Measurements from ENCODE around the gene TSEN2.
"Not testable (repeated sequence)": the region's sequence is repeated elsewhere in the genome, so short reads cannot be mapped to it uniquely, and the experiment has no call there.

Gene TSEN2

DNA sequence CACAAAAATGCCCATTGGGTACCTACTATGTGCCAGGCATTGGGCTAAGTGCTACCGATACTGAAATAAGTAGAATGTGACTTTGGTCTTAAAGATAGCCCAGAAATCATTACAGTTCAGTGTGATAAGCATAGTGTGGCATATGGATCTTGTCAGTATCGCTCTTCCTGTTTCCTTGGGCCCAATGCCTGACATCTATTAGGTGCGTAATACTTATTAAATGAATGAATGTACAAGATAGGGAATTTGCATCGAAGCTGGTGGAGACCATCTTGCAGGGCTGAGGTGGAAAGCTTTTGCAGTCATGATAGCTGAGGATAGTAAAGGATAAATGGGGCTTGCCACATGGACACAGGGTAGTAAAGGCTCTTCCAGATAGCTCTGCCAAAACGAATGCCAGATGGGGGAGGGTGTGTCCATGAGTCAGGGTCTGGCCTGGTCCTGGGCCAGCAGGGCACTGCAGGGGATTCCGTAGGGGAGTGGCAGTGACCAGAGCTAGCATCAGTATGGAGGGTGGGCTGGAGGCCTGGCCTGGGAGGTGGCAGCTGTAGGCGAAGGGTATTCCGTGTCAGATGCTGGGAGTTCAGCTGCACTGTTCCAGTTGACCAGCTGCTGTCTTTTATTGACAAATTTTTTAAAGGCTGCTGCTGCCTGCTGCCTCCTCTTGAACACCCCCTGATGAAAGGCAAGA, 23.5 kb downstream of the TSEN2 start:
- DNase-seq = no peak

- DNase-seq = no peak
Observed at GRCh38 chr3:12508291-12508700, 24.0 kb downstream of the TSEN2 start.

DNA sequence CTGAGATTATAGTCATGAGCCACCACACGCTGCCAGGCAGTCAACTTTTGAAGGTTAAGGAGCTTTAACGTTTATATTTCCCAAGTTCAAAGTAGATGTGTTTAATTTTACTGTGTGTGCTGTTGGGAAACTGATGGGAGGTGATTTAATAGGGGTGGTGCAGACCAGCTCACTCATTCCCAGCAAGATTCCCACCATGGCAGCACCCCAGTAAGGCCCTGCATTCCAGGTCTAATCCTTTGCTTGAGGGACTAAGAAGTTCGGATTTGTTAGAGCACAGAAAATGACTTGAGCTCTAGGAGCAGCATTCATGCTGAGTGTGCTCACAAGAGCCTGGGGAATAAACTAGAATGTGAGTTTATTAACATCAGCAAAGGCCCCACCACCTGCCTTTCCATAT, 25.2 kb downstream of the TSEN2 start:
- DNase-seq = no peak

- no peak for DNase-seq
Observed at GRCh38 chr3:12512534-12513118, 28.3 kb downstream of the TSEN2 start.

GRCh38 chr3:12513694-12514446, 29.6 kb downstream of the TSEN2 start:
- no peak for DNase-seq

- no peak for DNase-seq
Observed at GRCh38 chr3:12515631-12516030, 31.4 kb downstream of the TSEN2 start.

DNA sequence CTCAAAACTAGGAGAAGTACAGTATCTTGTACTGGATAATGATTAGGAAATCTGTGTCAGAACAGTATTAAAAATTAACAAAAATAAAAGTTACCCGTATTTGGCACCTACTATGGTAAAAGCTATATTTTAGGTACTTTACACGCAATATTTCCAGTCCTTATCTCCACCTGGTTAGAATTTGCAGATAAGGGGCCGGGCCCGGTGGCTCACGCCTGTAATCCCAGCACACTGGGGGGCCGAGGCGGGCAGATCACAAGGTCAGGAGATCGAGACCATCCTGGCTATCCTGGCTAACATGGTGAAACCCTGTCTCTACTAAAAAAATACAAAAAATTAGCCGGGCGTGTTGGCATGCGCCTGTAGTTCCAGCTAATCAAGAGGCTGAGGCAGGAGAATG, 32.6 kb downstream of the TSEN2 start:
- DNase-seq = no peak

DNA sequence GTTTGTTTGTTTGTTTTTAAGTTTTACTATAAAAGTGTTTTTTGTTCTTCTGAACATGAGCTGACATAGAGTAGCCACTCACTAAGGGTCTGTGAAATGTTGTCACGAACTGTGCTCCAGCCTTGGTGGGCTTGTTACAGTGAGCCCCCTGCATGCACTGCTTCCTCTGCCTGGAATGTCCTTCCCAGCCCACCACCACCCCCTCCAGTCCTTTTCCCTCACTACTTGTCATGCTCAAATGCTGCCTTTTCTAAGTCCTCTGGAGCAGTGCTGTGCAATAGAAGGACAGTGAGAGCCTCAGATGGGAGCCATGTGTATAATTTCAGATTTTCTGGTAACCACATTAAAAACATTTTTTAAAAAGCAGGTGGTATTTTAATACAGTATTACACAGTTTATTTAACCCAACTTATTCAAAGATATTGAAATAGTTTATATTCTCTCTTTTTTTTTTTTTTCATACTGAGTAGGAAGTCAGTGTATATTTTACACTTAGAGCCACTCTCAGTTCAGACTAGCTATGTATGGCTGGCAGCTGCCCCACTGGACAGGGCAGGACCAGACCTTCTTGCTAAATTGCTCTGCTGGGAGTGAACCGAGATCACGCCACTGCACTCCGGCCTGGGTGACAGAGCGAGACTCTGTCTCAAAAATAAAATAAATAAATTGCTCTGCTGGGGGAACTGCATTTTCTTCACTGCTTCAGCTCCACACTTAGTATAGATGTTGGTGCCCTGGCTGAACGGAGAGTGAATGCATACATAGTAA, 34.2 kb downstream of the TSEN2 start:
- no peak for DNase-seq

DNA sequence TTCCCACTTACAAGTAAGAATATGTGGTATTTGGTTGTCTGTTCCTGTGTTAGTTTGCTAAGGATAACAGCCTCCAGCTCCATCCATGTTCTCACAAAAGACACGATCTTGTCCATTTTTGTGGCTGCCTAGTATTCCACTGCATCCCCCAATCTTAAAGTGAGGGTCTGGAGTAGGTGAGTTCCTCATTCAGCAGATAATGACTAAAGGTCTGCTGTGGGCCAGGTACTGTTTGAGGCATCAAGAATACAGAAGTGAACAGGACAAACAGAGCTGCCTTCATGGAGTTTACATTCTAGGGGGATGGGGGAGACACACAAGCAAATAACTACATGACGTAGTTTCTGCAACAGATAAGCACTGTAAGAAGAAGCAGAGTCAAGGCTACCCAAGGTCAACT, 36.7 kb downstream of the TSEN2 start:
- no peak for DNase-seq

DNA sequence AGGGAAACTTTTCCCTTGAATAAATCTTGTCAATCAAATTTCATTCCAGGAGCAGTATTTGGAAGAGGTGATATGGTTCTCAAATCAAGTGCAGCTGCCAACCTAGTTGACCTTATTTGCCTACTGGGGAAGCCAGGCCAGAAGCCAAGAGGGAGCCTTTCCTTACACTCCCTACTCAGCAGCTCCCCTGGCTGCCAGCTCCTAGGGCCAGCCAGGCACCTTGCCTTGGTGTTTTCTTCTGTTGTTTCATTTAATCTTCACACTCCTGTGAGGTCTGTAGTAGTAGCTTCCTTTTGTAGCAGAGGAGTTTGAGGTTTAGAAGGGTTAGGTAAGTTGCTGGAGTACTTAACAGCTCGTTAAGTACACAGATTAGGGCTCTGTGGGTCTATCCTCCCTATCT, 38.4 kb downstream of the TSEN2 start:
- DNase-seq = no peak

DNA sequence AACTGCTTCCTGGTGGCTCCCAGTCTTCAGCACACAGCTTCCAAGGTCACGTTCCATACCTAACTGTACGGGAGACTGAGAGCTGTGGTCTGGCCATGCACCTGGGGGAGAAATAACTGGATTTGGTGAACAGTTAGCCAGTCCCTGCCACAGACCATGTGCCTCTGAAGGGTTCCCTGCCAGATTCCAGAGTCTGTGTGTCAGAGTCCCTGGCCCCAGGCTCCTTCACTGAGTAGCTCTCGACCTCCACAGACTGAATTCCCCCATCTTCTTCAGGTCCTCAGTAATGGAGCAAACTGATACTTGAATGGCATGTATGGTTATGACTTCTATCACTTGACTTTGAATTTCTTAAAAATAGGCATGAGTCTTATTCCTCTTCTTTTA, 43.5 kb downstream of the TSEN2 start:
- no peak for DNase-seq

DNA sequence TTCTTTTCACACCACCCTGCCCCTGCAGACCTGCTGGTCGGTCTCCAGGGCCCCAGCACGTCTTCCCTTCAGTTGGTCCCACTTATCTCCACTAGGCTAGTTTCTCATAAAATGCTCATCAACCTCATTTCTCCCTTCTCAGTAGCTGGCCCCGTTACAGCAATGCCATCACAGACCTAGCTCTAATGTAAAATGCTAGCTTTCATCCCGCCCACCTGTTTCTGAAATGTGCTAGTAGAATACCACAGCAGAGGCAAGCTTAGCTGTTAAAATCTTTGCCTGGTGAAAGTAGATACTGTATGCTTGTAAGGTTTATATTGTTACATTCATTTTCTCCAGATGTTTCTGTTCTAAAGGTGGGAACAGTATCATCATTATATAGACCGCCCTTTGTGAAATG, 47.9 kb downstream of the TSEN2 start:
- no peak for DNase-seq

DNA sequence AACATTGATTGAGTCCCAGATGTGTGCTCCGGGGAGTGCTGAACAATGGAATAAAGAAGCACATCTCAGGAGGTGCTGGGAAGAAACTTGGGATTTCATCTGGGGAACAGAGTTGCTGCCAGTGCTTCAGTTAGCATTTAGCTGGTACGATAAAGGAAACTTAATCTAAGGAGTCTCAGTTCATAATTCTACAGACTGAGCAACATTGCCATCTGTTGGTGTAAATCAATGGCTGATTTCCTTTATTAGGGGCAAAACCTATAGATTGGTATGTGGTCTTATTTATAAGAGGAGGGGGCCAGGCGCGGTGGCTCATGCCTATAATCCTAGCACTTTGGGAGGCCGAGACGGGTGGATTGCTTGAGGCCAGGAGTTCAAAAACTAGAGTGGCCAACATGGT, 52.1 kb downstream of the TSEN2 start:
- no peak for DNase-seq

DNA sequence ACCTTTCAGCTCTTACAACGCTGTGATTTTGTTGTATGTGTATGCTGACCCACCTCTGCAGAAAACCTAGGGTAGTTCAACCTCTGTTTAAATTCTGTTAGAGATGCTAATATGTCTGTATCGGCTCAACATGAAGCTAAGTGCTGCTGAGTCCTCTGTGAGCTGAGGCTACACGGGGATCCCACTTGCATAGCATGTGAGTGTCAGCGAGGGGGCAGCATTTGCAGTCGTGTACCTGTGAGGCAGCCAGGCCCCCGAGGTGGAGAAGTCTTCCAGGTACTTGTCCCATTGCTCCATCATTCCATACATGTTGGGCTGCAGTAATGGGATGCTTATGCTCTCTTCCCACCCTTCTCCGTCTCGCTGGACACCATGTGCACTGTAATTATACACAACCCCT, 57.3 kb downstream of the TSEN2 start:
- DNase-seq = no peak

DNA sequence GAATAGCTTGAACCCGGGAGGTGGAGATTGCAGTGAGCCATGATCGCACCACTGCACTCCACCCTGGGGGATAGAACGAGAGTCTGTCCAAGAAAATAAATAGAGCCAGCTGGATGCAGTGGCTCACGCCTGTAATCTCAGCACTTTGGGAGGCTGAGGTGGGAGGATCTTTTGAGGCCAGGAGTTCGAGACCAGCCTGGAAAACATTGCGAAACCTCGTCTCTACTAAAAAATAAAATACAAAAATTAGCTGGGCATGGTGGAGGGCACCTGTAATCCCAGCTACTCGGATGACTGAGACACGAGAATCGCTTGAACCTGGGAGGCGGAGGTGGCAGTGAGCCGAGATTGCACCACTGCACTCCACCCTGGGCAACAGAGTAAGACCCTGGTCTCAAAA, 59.2 kb downstream of the TSEN2 start:
- DNase-seq = not testable (repeated sequence)

DNA sequence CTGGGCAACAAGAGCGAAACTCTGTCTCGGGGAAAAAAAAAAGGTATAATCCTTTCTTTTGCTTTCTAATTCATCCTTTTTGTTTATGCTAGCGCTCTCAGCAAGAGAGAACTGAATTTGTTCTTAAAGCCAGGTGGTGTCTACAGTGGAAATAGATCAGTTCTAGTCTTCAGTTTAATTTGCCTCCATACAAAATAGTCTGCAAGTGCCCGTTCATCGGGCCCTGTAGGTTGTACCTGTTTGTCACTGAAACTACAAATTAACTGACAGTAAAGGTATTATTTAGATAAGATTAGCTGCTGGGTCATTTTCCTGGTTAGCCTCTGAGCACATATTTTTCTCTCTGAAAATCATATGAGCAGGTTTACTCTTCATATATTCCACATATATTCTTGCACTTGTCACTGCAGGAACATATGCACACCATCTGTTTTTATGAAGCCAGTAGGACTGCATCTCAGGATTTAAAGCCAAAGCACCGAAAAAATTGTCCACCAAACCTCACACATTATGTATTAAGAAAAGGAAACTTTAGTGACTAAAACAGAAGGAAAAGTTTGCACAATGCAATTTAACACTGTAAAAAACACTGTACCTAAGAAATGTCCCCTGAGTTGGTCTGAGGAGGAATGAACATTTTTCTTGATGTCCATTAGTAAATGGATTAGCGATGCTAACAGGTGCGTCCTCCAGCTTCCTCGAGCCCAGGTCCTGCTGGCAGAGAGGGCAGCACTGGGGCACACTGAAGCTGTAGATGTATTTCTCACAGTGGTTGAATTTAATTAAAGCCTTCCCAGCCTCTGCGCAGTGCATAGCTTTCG, 60.6 kb downstream of the TSEN2 start:
- DNase-seq = no peak

DNA sequence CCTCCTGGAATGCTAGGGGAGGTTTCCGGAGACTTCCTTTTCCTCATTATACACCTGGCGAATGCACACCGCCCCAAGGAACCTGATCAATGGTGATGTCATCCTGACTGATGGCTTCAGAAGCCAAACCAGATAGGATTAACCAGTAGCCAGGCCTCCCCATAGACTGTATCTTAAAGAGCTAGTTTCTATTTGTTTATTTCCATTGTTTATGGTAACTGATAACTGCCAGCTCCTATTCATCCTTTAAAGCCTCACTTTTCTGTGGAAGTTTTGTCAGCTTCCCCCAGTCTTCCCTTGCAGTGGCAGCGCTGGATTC, 61.2 kb downstream of the TSEN2 start, which contains the start of gene MKRN2OS:
MKRN2OS (minus strand) TSS at position 27 of the 319 bp plus-strand sequence. CDS start 35 bp downstream, outside the sequence.
- DNase-seq = no peak

DNA sequence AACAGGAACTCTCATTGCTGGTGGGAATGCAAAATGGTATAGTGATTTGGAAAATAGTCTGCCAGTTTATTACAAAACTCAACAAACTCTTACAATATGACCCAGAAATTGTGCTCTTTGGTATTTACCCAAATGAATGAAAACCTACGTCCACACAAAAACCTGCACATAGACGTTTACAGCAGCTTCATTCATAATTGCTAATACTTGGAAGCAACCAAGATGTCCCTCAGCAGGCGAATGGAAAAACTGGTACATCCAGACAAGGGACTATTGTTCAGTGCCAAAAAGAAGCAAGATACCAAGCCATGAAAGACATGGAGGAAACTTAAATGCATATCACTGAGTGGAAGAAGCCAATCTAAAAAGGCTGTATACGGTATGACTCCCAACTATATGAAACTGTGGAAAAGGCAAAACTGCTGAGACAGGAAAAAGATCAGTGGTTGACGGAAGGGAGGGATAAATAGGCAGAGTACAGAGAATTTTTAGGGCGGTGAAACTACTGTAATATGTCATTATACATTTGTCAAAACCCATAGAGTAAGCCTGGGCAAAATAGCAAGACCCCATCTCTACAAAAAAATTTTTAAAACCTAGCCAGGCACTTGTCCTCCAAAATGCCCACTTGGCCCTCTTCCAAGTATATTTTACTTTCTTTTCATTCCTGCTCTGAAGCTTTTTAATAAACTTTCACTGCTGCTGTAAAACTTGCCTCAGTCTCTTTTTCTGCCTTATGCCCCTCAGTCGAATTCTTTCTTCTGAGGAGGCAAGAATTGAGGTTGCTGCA, 65.9 kb downstream of the TSEN2 start:
- no peak for DNase-seq

- peak in 2 of 3 donors; percentile 15 to 43 for DNase-seq
Observed at GRCh38 chr3:12553921-12554391, 69.7 kb downstream of the TSEN2 start.

DNA sequence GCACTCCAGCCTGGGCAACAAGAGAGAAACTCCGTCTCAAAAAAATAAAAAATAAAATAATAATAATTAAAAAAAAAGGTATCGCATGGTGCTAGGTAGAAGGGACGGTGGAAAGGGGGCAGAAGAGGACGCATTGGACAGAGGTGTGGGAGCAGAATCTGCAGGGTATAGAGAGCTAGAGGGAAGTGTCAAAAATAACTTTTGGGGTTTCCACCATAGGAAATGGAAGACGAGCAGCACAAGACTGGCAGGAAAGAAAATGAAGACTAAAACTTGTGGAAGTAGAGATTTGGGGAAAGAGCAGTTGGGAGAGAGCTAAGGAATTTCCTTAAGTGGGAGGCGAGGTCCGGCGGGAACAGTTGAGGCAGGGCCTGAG, 72.0 kb downstream of the TSEN2 start:
- peak in 2 of 3 donors; percentile 34 to 45 for DNase-seq

- peak; percentile 88 to 96 (median 93) for DNase-seq
Observed at GRCh38 chr3:12556690-12557472, 72.6 kb downstream of the TSEN2 start, which contains the start of gene MKRN2. MKRN2 (plus strand) TSS chr3:12557087; CDS start chr3:12557151, 64 bp downstream.
